Ectodermal cell (in vitro differentiated cells): ENCODE results near the gene PPP1R7.

Source experiments
- H3K27ac ChIP-seq: 2 replicates; pipeline ENCODE4 v1.7.0; 2013; ENCODE audit warnings: mild to moderate bottlenecking, low read depth, low read length; ENCODE audit not compliant: insufficient read depth, poor library complexity, severe bottlenecking
- H3K27me3 ChIP-seq: 2 replicates; pipeline ENCODE4 v1.7.0; 2013; ENCODE audit warnings: mild to moderate bottlenecking, low read length; ENCODE audit not compliant: insufficient read depth, control insufficient read depth, poor library complexity, severe bottlenecking
- H3K36me3 ChIP-seq: one replicate; pipeline ENCODE4 v1.7.0; 2013; ENCODE audit warnings: low read length; ENCODE audit not compliant: control insufficient read depth, insufficient read depth
- H3K4me1 ChIP-seq: one replicate; pipeline ENCODE4 v1.7.0; 2013; ENCODE audit warnings: low read length; ENCODE audit not compliant: control insufficient read depth, insufficient read depth
- H3K4me3 ChIP-seq: 2 replicates; pipeline ENCODE4 v1.7.0; 2013; ENCODE audit warnings: low read depth, low read length, control low read depth; ENCODE audit not compliant: insufficient read depth
- H3K9me3 ChIP-seq: 2 replicates; pipeline ENCODE4 v1.7.0; 2013; ENCODE audit warnings: mild to moderate bottlenecking, low read length, moderate library complexity; ENCODE audit not compliant: control insufficient read depth
- WGBS, 2 experiments: methylation state at CpG; one replicate each; pipeline ENCODE4 v1.1.7; 2013; ENCODE audit warnings: missing lambda C conversion rate in 2 of 2; 5-methylcytosine and 5-hydroxymethylcytosine counted together

The PPP1R7 gene

DNA sequence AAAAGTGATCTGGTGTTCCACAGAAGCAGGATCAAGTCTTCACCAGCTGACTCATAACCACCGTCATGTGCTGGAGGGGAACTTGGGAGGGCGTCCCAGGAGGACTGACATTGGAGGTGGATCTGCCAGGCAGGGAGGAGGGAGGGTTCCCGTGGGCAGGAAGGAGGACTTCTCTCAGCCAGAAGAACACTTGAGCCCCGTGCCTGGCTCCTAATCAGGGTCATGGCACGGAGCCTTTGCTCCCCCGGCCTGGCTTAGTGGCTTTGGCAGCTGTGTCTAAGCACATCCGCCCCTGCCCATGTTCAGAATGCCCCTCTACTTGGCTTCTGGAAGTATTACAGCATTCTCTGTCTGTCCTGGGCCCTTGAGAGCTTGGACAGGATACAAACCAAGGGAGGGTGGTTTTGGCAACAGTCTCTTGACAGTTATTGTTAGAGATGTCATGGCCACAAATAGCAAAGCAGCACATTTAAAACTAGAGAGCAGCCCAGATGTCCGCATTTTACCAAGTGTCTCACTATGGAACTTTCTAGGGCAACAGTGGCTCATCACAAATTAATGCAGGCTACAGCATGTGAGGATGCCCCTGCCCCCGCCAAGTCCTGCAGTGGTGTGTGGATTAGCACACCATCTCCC is 11.5 kb downstream of the PPP1R7 start:
- H3K4me1 ChIP-seq: no peaks in the 10 kb centered on the region
- peaks cover 5% of the 10 kb centered on the region for H3K36me3 ChIP-seq
- no peak overlapping the region for H3K4me3 ChIP-seq
- no peaks in the 10 kb centered on the region for H3K9me3 ChIP-seq
- no peaks in the 10 kb centered on the region for H3K27me3 ChIP-seq
- H3K27ac ChIP-seq: no peak overlapping the region
- WGBS, 2 experiments: 80 to 83% methylated on average over 9 of the region's 9 CpGs

DNA sequence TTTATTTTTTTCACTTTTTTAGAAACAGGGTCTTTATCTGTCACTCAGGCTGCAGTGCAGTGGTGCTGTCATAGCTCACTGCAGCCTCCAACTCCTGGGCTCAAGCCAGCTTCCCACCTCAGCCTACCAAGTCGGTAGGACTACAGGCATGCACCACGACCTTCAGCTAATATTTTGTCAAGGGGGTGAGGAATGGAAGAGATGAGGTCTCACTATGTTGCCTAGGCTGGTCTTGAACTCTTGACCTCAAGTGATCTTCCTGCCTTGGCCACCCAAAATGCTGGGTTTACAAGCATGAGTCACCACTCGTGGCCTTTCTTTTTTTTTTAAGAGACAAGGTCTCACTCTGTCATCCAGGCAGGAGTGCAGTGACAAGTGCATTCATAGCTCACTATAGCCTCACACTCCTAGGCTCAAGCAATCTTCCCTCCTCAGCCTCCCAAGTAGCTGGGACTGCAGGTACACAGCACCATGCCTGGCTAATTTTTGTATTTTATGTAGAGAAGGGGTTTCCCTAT is 13.4 kb downstream of the PPP1R7 start:
- no peak overlapping the region for H3K27ac ChIP-seq
- H3K4me3 ChIP-seq: no peak overlapping the region
- no peaks in the 10 kb centered on the region for H3K27me3 ChIP-seq
- no peaks in the 10 kb centered on the region for H3K9me3 ChIP-seq
- WGBS, 2 experiments: 84 to 93% methylated on average over 3 of the region's 3 CpGs
- H3K36me3 ChIP-seq: peaks cover 9% of the 10 kb centered on the region
- no peaks in the 10 kb centered on the region for H3K4me1 ChIP-seq

DNA sequence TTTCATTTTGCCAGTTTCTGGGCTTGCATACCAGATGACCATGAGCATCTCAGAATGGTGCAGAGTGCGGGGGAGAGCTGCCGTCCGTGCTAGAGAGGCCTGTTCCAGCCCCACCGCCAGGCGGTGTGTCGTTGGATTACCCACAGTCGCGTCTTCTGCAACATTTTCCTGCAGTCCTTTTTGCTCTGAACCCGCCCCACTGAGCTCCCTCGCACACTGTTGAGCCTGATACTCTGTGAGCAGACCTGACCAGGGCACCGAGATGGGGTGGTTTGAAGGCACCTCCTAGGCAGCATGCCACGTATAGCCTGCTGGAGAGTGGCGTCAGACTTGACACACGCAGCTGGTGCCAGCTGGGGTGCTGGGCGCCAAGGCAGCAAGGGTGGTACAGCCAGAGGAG is 18.1 kb downstream of the PPP1R7 start:
- Histone ChIP-seq H3K27me3 (no peaks in the 10 kb centered on the region), H3K9me3 (no peaks in the 10 kb centered on the region), H3K36me3 (peaks cover 18% of the 10 kb centered on the region), H3K4me1 (no peaks in the 10 kb centered on the region), H3K4me3 (no peak overlapping the region), H3K27ac (no peak overlapping the region)
- 93 to 95% methylated on average over 15 of the region's 15 CpGs for WGBS, 2 experiments

DNA sequence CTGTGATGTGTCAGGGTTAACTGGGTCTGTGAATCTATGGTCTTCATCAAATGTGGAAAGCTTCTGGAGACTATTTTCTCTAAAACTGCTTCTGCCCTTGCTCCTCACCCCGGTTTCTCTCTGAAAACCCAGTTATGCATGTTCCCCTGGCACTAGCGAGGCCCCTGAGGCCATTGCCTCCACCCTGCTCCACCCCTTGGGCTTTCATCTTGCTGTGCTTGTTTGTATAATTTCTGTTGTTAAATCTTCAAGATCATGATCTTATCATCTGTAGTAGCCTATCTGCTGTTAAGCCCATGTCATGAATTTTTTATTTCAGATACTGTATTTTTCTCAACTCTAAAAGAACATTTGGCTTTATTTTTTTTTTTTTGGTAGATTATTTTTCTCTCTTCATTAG is 23.3 kb downstream of the PPP1R7 start:
- 85 to 89% methylated on average over 2 of the region's 2 CpGs for WGBS, 2 experiments
- Histone ChIP-seq H3K27ac (no peak overlapping the region), H3K36me3 (peaks cover 9% of the 10 kb centered on the region), H3K4me1 (no peaks in the 10 kb centered on the region), H3K4me3 (no peak overlapping the region), H3K9me3 (no peaks in the 10 kb centered on the region), H3K27me3 (no peaks in the 10 kb centered on the region)

DNA sequence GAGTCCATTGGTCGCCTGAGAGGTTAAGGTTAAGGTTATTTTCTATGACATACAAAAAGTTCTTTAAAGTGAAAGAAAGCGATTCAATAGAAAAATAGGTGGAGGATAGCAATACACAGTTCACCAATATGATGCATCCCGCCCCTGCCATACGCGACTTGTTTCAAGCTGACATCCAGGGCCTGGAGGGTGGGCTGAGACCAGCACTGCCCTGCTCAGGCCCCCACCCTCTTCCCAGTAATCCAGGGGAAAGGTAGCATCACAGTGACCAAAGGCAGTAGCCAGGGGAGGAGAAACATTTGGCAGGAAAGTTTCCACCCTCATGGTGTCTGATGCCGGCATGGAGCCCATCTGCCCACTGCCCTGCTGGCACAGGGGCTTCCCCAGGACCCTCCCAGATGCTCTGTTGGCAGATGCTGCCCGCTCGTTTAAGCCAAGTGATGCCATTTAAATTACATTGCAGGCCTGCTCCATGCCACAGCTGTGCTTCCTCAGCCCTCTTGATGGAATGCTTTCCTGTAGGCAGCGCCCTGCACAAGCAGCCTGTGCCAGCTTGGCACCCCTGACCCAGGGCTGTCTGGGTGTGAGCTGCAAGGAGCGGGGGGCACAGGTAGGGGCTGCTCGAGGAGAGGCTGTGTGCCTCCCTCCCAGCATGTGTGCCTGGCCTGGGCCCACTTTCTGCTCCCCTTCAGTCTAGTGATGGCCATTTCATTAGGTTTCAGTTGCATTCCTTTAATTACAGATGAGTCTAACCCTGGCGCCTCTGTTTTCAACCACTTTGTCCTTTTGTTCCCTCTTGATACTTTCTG is 27.5 kb downstream of the PPP1R7 start:
- H3K4me1 ChIP-seq: no peaks in the 10 kb centered on the region
- no peaks in the 10 kb centered on the region for H3K9me3 ChIP-seq
- H3K27me3 ChIP-seq: no peaks in the 10 kb centered on the region
- no peak overlapping the region for H3K4me3 ChIP-seq
- H3K36me3 ChIP-seq: no peaks in the 10 kb centered on the region
- H3K27ac ChIP-seq: no peak overlapping the region
- 96% methylated on average over 12 of the region's 12 CpGs for WGBS, 2 experiments

DNA sequence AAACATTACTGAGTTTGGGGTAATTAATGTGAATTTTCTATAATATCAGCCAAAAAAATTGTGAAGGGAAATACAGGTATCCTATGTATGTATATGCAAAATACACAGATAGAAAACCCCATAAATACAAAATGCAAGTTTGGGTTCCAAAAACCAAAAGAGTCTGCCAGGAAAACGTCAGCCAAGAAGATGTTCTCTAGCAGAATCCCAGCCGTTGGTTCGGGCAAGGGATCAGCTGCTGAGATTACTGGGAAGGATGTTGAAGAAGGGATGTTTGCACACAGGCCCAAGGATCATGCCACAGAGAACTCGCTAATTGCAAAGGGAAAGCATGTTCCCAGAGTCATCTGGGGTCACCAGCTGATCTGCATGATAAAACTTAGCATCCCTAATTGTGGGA is 28.7 kb downstream of the PPP1R7 start:
- H3K36me3 ChIP-seq: no peaks in the 10 kb centered on the region
- no peaks in the 10 kb centered on the region for H3K4me1 ChIP-seq
- H3K9me3 ChIP-seq: no peaks in the 10 kb centered on the region
- 86 to 90% methylated on average over 4 of the region's 4 CpGs for WGBS, 2 experiments
- no peaks in the 10 kb centered on the region for H3K27me3 ChIP-seq
- no peak overlapping the region for H3K4me3 ChIP-seq
- H3K27ac ChIP-seq: no peak overlapping the region

DNA sequence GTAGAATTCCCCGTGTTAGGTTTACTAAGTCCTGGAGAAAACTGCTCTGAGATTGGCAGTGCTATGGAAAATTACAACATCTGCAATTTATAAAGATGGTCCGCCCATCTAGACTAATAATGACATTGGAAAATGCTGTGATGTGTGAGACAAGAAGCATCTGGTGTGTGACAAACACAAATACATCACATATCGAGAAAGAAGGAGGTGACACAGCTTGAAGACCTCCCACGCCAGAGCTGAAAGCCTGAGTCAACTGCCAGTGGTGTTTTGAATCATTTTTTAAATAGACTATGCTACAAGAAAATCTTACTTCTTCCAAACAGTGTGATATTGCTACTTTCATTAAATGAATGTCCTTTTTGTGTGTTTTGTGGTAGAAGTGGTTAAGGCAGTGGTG is 29.6 kb downstream of the PPP1R7 start:
- H3K27me3 ChIP-seq: no peaks in the 10 kb centered on the region
- H3K4me1 ChIP-seq: no peaks in the 10 kb centered on the region
- no peaks in the 10 kb centered on the region for H3K9me3 ChIP-seq
- H3K27ac ChIP-seq: no peak overlapping the region
- 82 to 93% methylated on average over 3 to 4 of the region's 4 CpGs for WGBS, 2 experiments
- H3K36me3 ChIP-seq: no peaks in the 10 kb centered on the region
- no peak overlapping the region for H3K4me3 ChIP-seq

DNA sequence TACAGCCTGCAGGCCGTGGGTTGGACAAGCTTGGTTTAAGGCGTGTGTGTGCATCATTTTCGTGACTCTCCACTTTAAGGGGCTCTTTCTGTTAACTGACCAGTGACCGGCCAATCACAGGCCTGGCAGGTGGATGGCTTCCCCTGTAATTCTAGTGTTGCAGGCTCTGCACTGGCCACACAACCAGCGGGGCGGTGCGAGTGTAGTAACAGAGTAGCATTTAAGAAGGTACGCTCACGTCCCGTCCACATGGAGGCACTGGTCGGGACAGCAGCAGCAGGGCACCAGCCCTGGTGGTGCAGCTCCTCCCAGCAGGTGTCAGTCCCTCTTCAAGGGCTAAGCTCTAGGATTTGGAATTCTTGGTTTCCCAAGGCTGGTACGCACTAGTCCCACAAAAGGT is 30.2 kb downstream of the PPP1R7 start:
- Histone ChIP-seq H3K36me3 (no peaks in the 10 kb centered on the region), H3K27ac (no peak overlapping the region), H3K27me3 (no peaks in the 10 kb centered on the region), H3K9me3 (no peaks in the 10 kb centered on the region), H3K4me1 (no peaks in the 10 kb centered on the region), H3K4me3 (no peak overlapping the region)
- 67 to 70% methylated on average over 12 of the region's 12 CpGs for WGBS, 2 experiments

DNA sequence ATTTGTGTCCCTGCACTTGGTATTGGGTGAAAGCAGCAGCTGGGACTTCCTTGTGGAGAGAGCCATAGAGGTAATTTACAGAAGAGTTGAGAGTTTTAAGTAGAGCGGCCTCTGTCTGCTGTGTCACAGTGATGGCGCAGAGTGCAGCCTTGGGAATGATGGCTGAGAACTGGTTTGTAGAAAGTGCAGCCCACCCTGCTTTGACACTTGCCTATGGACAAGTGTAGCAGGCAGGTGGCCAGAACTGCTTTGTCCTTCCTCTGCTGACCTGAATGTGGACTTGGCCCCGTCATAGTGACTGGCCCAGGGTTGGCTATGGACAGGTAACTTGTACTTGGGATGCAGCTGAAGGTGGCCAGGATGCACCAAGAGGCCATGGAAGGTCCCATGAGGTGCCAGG is 31.9 kb downstream of the PPP1R7 start:
- Histone ChIP-seq H3K27me3 (no peaks in the 10 kb centered on the region), H3K9me3 (no peaks in the 10 kb centered on the region), H3K36me3 (no peaks in the 10 kb centered on the region), H3K27ac (no peak overlapping the region), H3K4me3 (no peak overlapping the region), H3K4me1 (no peaks in the 10 kb centered on the region)
- WGBS, 2 experiments: 94 to 96% methylated on average over 3 of the region's 3 CpGs

DNA sequence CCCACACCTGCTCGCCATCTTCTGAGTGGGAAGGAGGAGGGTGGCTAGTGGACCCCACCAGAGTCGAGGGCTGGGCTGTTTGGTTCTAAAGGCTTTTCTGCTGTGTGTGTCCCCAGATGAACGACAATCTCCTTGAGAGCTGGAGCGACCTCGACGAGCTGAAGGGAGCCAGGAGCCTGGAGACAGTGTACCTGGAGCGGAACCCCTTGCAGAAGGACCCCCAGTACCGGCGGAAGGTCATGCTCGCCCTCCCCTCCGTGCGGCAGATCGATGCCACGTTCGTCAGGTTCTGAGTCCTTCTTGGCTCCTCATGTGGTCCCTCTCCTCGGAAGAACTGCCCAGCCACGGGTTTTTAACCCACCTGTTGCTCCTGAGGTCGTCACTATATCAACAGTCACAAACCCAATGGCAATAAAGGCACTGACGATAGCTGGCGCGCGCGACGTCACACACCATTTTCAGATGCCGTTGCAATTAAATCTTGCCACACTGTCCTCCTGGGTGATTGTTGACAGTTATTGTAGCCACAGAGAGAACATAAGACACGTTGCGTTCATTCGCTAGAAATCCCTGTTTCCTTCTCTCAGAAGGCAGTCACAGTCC is 32.4 kb downstream of the PPP1R7 start:
- Histone ChIP-seq H3K9me3 (no peaks in the 10 kb centered on the region), H3K4me3 (no peak overlapping the region), H3K36me3 (no peaks in the 10 kb centered on the region), H3K27me3 (no peaks in the 10 kb centered on the region), H3K27ac (no peak overlapping the region), H3K4me1 (no peaks in the 10 kb centered on the region)
- 93 to 94% methylated on average over 28 of the region's 28 CpGs for WGBS, 2 experiments
